22Rv1 (cell line): ENCODE measurements around the gene SC5D.

Experiments
- H3K27ac ChIP-seq: fragments of 450-650 bp; 2 replicates; pipeline ENCODE4 v1.5.1; 2017
- CTCF ChIP-seq: fragments of 450-650 bp; IDR thresholded peaks from 2 replicates; pipeline ENCODE4 v1.5.1; 2017; ENCODE audit warnings: mild to moderate bottlenecking
- ZFX ChIP-seq: fragments of 450-650 bp; IDR thresholded peaks from 2 replicates; pipeline ENCODE4 v1.6.1; 2017; ENCODE audit warnings: antibody characterized with exemption, borderline replicate concordance

Gene SC5D

GRCh38 chr11:121293288-121293594 lies 670 bp downstream of the SC5D start:
- TF ChIP-seq CTCF, result no peak
- TF ChIP-seq ZFX, result no peak
- peak overlapping the region; percentile 75 for H3K27ac ChIP-seq

- H3K27ac ChIP-seq, result no peak overlapping the region
- TF ChIP-seq ZFX, result no peak
- TF ChIP-seq CTCF, result no peak
Observed at GRCh38 chr11:121295246-121296029, 2.9 kb downstream of the SC5D start.

- H3K27ac ChIP-seq, result no peak overlapping the region
- TF ChIP-seq CTCF (no peak), ZFX (no peak)
Observed at GRCh38 chr11:121297872-121298271, 5.3 kb downstream of the SC5D start.

GRCh38 chr11:121298774-121299173 lies 6.2 kb downstream of the SC5D start:
- H3K27ac ChIP-seq, result no peak overlapping the region

GRCh38 chr11:121299417-121299816 lies 6.8 kb downstream of the SC5D start:
- no peak overlapping the region for H3K27ac ChIP-seq
- TF ChIP-seq ZFX, result no peak
- no peak for TF ChIP-seq CTCF

More at GRCh38 chr11:121298774-121299173, 6.2 kb downstream of the SC5D start:
- TF ChIP-seq ZFX (no peak), CTCF (no peak)

- TF ChIP-seq CTCF (no peak), ZFX (no peak)
- H3K27ac ChIP-seq, result no peak overlapping the region
Observed at GRCh38 chr11:121300313-121300971, 7.9 kb downstream of the SC5D start.

- TF ChIP-seq CTCF, result no peak
- TF ChIP-seq ZFX, result no peak
- H3K27ac ChIP-seq, result no peak overlapping the region
Observed at GRCh38 chr11:121300972-121301699, 8.6 kb downstream of the SC5D start.
